ENCODE data around the gene JMJD6. TPM values are rescaled to one million over a fixed set of nuclear protein-coding genes. Genes with fewer than 3 reads are reported as not detected.

Gene JMJD6
- total RNA-seq, 2 donors from 2014 or later, result 38.6 to 41.6 TPM

- Histone ChIP-seq H3K27ac (no peak overlapping the region), H3K9me3 (no peaks in the 10 kb centered on the region), H3K4me3 (no peak overlapping the region), H3K4me1 (peaks cover 10% of the 10 kb centered on the region), H3K36me3 (no peaks in the 10 kb centered on the region), H3K27me3 (no peaks in the 10 kb centered on the region), H3K9ac (ENCODE audit: low read depth in 2 of 2, low read length in 2 of 2) (no peak overlapping the region)
- TF ChIP-seq CTCF (IDR thresholded peaks at IDR 0.05), result no peak
- no peak for DNase-seq
- intact Hi-C loops (cut with DNase I), result no loop called here
These were observed 50.8 kb downstream of the JMJD6 start for GRCh38 chr17:76675648-76676047.

GRCh38 chr17:76674600-76674999 lies 51.8 kb downstream of the JMJD6 start:
- Histone ChIP-seq H3K4me3 (no peak overlapping the region), H3K27me3 (no peaks in the 10 kb centered on the region), H3K36me3 (no peaks in the 10 kb centered on the region), H3K9ac (ENCODE audit: low read depth in 2 of 2, low read length in 2 of 2) (peak overlapping the region in 1 of 2 donors; percentile 19), H3K4me1 (peaks cover 12% of the 10 kb centered on the region), H3K27ac (no peak overlapping the region), H3K9me3 (no peaks in the 10 kb centered on the region)
- DNase-seq, result no peak
- TF ChIP-seq CTCF (IDR thresholded peaks at IDR 0.05), result no peak
- intact Hi-C loops (cut with DNase I), result no loop called here

- H3K27me3 ChIP-seq, result no peaks in the 10 kb centered on the region
- no peaks in the 10 kb centered on the region for H3K9me3 ChIP-seq
- DNase-seq, result no peak
- intact Hi-C loops (cut with DNase I), result no loop called here
- no peak overlapping the region for H3K4me3 ChIP-seq
- TF ChIP-seq CTCF (IDR thresholded peaks at IDR 0.05), result no peak
- no peaks in the 10 kb centered on the region for H3K36me3 ChIP-seq
- peaks cover 12% of the 10 kb centered on the region for H3K4me1 ChIP-seq
- peak overlapping the region in 1 of 2 donors; percentile 93 for H3K9ac ChIP-seq (ENCODE audit: low read depth in 2 of 2, low read length in 2 of 2)
- peak overlapping the region; percentile 99 for H3K27ac ChIP-seq
These were observed 52.7 kb downstream of the JMJD6 start for GRCh38 chr17:76673729-76674128.

GRCh38 chr17:76672892-76673291 lies 53.5 kb downstream of the JMJD6 start:
- peaks cover 12% of the 10 kb centered on the region for H3K4me1 ChIP-seq
- no peaks in the 10 kb centered on the region for H3K27me3 ChIP-seq
- peak overlapping the region in 1 of 2 donors; percentile 93 for H3K9ac ChIP-seq (ENCODE audit: low read depth in 2 of 2, low read length in 2 of 2)
- H3K36me3 ChIP-seq, result no peaks in the 10 kb centered on the region
- no peak for DNase-seq
- peak overlapping the region; percentile 99 for H3K27ac ChIP-seq
- intact Hi-C loops (cut with DNase I), result no loop called here
- H3K4me3 ChIP-seq, result no peak overlapping the region
- TF ChIP-seq CTCF (IDR thresholded peaks at IDR 0.05), result no peak
- no peaks in the 10 kb centered on the region for H3K9me3 ChIP-seq

GRCh38 chr17:76672270-76672851 lies 54.0 kb downstream of the JMJD6 start:
- intact Hi-C loops (cut with DNase I), result no loop called here
- peaks cover 12% of the 10 kb centered on the region for H3K4me1 ChIP-seq
- no peaks in the 10 kb centered on the region for H3K36me3 ChIP-seq
- no peaks in the 10 kb centered on the region for H3K27me3 ChIP-seq
- DNase-seq, result peak; percentile 74
- no peak for TF ChIP-seq CTCF (IDR thresholded peaks at IDR 0.05)
- H3K9ac ChIP-seq (ENCODE audit: low read depth in 2 of 2, low read length in 2 of 2), result peak overlapping the region; percentile 68 to 93
- H3K4me3 ChIP-seq, result peak overlapping the region; percentile 54
- H3K27ac ChIP-seq, result peak overlapping the region; percentile 99
- no peaks in the 10 kb centered on the region for H3K9me3 ChIP-seq

All from colonic mucosa (tissue), 4 donors.